HepG2 (cell line): Measurements from ENCODE around the gene ZNF524. TPM values are rescaled to one million over a fixed set of nuclear protein-coding genes. Genes with fewer than 3 reads are reported as not detected.

Experiments
- AGO1 ChIP-seq: fragments of 200-400 bp; formaldehyde crosslinking; IDR thresholded peaks from 2 replicates; pipeline ENCODE4 v1.6.1; 2017; ENCODE audit warnings: mild to moderate bottlenecking, low read depth, low read length, moderate library complexity; ENCODE audit not compliant: poor library complexity, severe bottlenecking
- ERF ChIP-seq: IDR thresholded peaks from 2 replicates; pipeline ENCODE4 v1.6.1; 2018; ENCODE audit warnings: missing biosample characterization, missing genetic modification reagents
- ETV5 ChIP-seq: IDR thresholded peaks from 2 replicates; pipeline ENCODE4 v1.6.1; 2018; ENCODE audit warnings: missing biosample characterization, missing genetic modification reagents, inconsistent platforms, borderline replicate concordance
- FOXJ3 ChIP-seq: sonication (generic); formaldehyde crosslinking; IDR thresholded peaks from 2 replicates; pipeline ENCODE4 v1.4.0; 2020; ENCODE audit warnings: missing genetic modification reagents, mild to moderate bottlenecking, borderline replicate concordance
- GATAD1 ChIP-seq: IDR thresholded peaks from 2 replicates; pipeline ENCODE4 v1.6.1; 2016; ENCODE audit warnings: missing genetic modification reagents, missing compliant biosample characterization
- HIVEP1 ChIP-seq: sonication (generic); formaldehyde crosslinking; IDR thresholded peaks from 2 replicates; pipeline ENCODE4 v1.4.0; 2020; ENCODE audit warnings: mild to moderate bottlenecking, missing genetic modification reagents
- HMGXB3 ChIP-seq: sonication (generic); formaldehyde crosslinking; IDR thresholded peaks from 2 replicates; pipeline ENCODE4 v1.4.0; 2020; ENCODE audit warnings: missing genetic modification reagents, borderline replicate concordance
- KAT7 ChIP-seq: IDR thresholded peaks from 2 replicates; pipeline ENCODE4 v1.6.1; 2018; ENCODE audit warnings: borderline replicate concordance, missing compliant biosample characterization
- KDM5A ChIP-seq: fragments of 200-600 bp; sonication (generic); IDR thresholded peaks from 2 replicates; pipeline ENCODE4 v1.7.0; 2018; ENCODE audit warnings: antibody characterized with exemption, mild to moderate bottlenecking, low read length, borderline replicate concordance
- NFE2 ChIP-seq: sonication (generic); formaldehyde crosslinking; IDR thresholded peaks from 2 replicates; pipeline ENCODE4 v1.4.0; 2020; ENCODE audit warnings: missing genetic modification reagents
- PBX3 ChIP-seq: sonication (generic); formaldehyde crosslinking; IDR thresholded peaks from 2 replicates; pipeline ENCODE4 v1.8.1; 2023; ENCODE audit warnings: missing genetic modification reagents, inconsistent platforms, borderline replicate concordance
- RFX3 ChIP-seq: IDR thresholded peaks from 2 replicates; pipeline ENCODE4 v1.6.1; 2016; ENCODE audit warnings: missing biosample characterization, missing genetic modification reagents
- SP140L ChIP-seq: sonication (generic); formaldehyde crosslinking; IDR thresholded peaks from 2 replicates; pipeline ENCODE4 v1.4.0; 2020; ENCODE audit warnings: missing genetic modification reagents, borderline replicate concordance
- SRSF4 ChIP-seq: fragments of 200-400 bp; formaldehyde crosslinking; IDR thresholded peaks from one replicate; pipeline ENCODE4 v1.6.1; 2018; ENCODE audit warnings: mild to moderate bottlenecking, low read depth, low read length, moderate library complexity; ENCODE audit not compliant: poor library complexity, severe bottlenecking
- TP53 ChIP-seq: sonication (generic); formaldehyde crosslinking; conservative IDR thresholded peaks from 2 replicates; pipeline ENCODE4 v1.4.0; 2020; ENCODE audit warnings: missing genetic modification reagents
- ZNF275 ChIP-seq: sonication (generic); formaldehyde crosslinking; IDR thresholded peaks from 2 replicates; pipeline ENCODE4 v1.8.0; 2022; ENCODE audit warnings: missing genetic modification reagents, mild to moderate bottlenecking, inconsistent platforms, borderline replicate concordance
- ZNF326 ChIP-seq: sonication (generic); formaldehyde crosslinking; IDR thresholded peaks from 2 replicates; pipeline ENCODE4 v1.4.0; 2020; ENCODE audit warnings: missing genetic modification reagents, borderline replicate concordance
- ZNF337 ChIP-seq: sonication (generic); formaldehyde crosslinking; IDR thresholded peaks from 2 replicates; pipeline ENCODE4 v1.5.1; 2020; ENCODE audit warnings: missing genetic modification reagents, low read depth, mild to moderate bottlenecking, borderline replicate concordance
- ZNF557 ChIP-seq: sonication (generic); formaldehyde crosslinking; IDR thresholded peaks from 2 replicates; pipeline ENCODE4 v1.4.0; 2020; ENCODE audit warnings: missing genetic modification reagents
- ZNF569 ChIP-seq: sonication (generic); formaldehyde crosslinking; IDR thresholded peaks from 2 replicates; pipeline ENCODE4 v1.5.0; 2020; ENCODE audit warnings: mild to moderate bottlenecking, missing genetic modification reagents, moderate library complexity, borderline replicate concordance
- ZNF75D ChIP-seq: sonication (generic); formaldehyde crosslinking; IDR thresholded peaks from 2 replicates; pipeline ENCODE4 v1.8.1; 2023; ENCODE audit warnings: missing genetic modification reagents, mild to moderate bottlenecking, borderline replicate concordance
- ZNF766 ChIP-seq: sonication (generic); formaldehyde crosslinking; IDR thresholded peaks from 2 replicates; pipeline ENCODE4 v1.5.0; 2020; ENCODE audit warnings: missing genetic modification reagents, borderline replicate concordance
- polyA plus RNA-seq, 8 experiments: library from polyadenylated mRNA; depleted of rRNA in 3 of 8; stranded (reverse) in 7 of 8; unstranded in 1 of 8; fragments of >200 nt; fragmentation: Illumina TruSeq in 4 of 8; extraction: Trizol in 4 of 8; gene quantifications; 2 replicates each; pipeline versions ENCODE4 v1.2.1 to v1.2.3, GENCODE V29; 2011 to 2016; ENCODE audit warnings: low read depth in 4 of 8, missing spikeins in 1 of 8, mixed read lengths in 1 of 8; ENCODE audit not compliant: insufficient read depth in 1 of 8
- total RNA-seq, 5 experiments: library from RNA; depleted of rRNA; stranded (reverse); fragments of >200 nt; fragmentation: Illumina TruSeq; extraction: Trizol; gene quantifications; 2 replicates each; pipeline ENCODE4 v1.2.3, GENCODE V29; 2016; ENCODE audit warnings: low read depth in 1 of 5

The ZNF524 gene
- total and polyA plus RNA-seq, 2 of the 13 experiments (the other 11 are each of a cell fraction or from before 2014, with no cell fraction given), result 3.2 to 4.6 TPM

- no peak for TF ChIP-seq ZNF275
- peak; percentile 62; the same call in 1 of the 2 replicates for TF ChIP-seq KDM5A
- TF ChIP-seq FOXJ3, result no peak
- no peak for TF ChIP-seq ZNF557 (CRISPR knock-in tag)
- no peak for TF ChIP-seq ZNF326 (CRISPR knock-in tag)
- TF ChIP-seq HMGXB3 (CRISPR knock-in tag), result no peak
- no peak for TF ChIP-seq NFE2 (CRISPR knock-in tag)
- TF ChIP-seq ZNF75D (CRISPR knock-in tag), result no peak
- no peak for TF ChIP-seq SRSF4
- no peak for TF ChIP-seq PBX3
- no peak for TF ChIP-seq GATAD1
- TF ChIP-seq ERF (CRISPR knock-in tag), result peak; percentile 21; the same call in 1 of the 2 replicates
- no peak for TF ChIP-seq RFX3 (CRISPR knock-in tag)
- peak; percentile 59 for TF ChIP-seq ETV5 (CRISPR knock-in tag)
- TF ChIP-seq KAT7 (CRISPR knock-in tag), result no peak
- no peak for TF ChIP-seq TP53 (CRISPR knock-in tag)
- TF ChIP-seq ZNF569 (CRISPR knock-in tag), result no peak
- TF ChIP-seq ZNF337 (CRISPR knock-in tag), result no peak
- TF ChIP-seq HIVEP1 (CRISPR knock-in tag), result no peak
- TF ChIP-seq SP140L, result no peak
- no peak for TF ChIP-seq AGO1
- TF ChIP-seq ZNF766 (CRISPR knock-in tag), result no peak
Measured at GRCh38 chr19:55599842-55600661, at the start of gene ZNF524 (continued).
